ENCODE measurements around the gene SORCS2.

- no peak for TF ChIP-seq CTCF (IDR thresholded peaks at IDR 0.05; ENCODE audit: low read length)
- TF ChIP-seq EZH2 (IDR thresholded peaks at IDR 0.05; ENCODE audit: borderline replicate concordance, low read length) = no peak
These were observed 23.2 kb upstream of the SORCS2 start for GRCh38 chr4:7169134-7169533.

Measured in OCI-LY1 (cell line).